Keratinocyte (primary cell): ENCODE results near the gene OSBPL10. TPM values are rescaled to one million over a fixed set of nuclear protein-coding genes. Genes with fewer than 3 reads are reported as not detected.
A peak's percentile ranks its signal among the peaks of the same experiment; 100 is the strongest.

Experiments
- DNase-seq: peaks from one replicate; pipeline ENCODE4 v3.0.0-alpha.2; 2011; ENCODE audit warnings: low read depth, missing footprints, low spot score
- FAIRE-seq: peaks from 2 replicates; lab custom pipeline; 2011; peaks lifted over from hg19 to GRCh38; lab: Jason Lieb, UNC
- H2AFZ ChIP-seq: 2 replicates; pipeline ENCODE4 v1.6.0; 2012; ENCODE audit warnings: low read length, control low read depth, inconsistent platforms; ENCODE audit not compliant: control insufficient read depth
- H3K27ac ChIP-seq: 2 replicates; pipeline ENCODE4 v1.5.1; 2011; ENCODE audit warnings: low read length; ENCODE audit not compliant: control insufficient read depth, insufficient read depth
- H3K27me3 ChIP-seq: 3 replicates; pipeline ENCODE4 v1.6.0; 2011; ENCODE audit warnings: low read length; ENCODE audit not compliant: control insufficient read depth, insufficient read depth; ENCODE audit errors: extremely low read depth
- H3K36me3 ChIP-seq, 2 experiments: 2 replicates in 1 of 2; 3 replicates in 1 of 2; pipeline ENCODE4 v1.5.1; 2011; ENCODE audit warnings: low read length in 2 of 2, mild to moderate bottlenecking in 1 of 2; ENCODE audit not compliant: control insufficient read depth in 2 of 2, insufficient read depth in 2 of 2; ENCODE audit errors: extremely low read depth in 1 of 2
- H3K4me1 ChIP-seq: 3 replicates; pipeline ENCODE4 v1.5.1; 2011; ENCODE audit warnings: low read length; ENCODE audit not compliant: control insufficient read depth, insufficient read depth; ENCODE audit errors: extremely low read depth
- H3K4me2 ChIP-seq: 3 replicates; pipeline ENCODE4 v1.6.0; 2011; ENCODE audit warnings: low read depth, low read length; ENCODE audit not compliant: control insufficient read depth, insufficient read depth; ENCODE audit errors: extremely low read depth
- H3K4me3 ChIP-seq, 3 experiments: fragments of 200-600 bp in 1 of 3; sonication (generic) in 1 of 3; 2 replicates in 2 of 3; 3 replicates in 1 of 3; pipeline ENCODE4 v1.5.1; 2011 to 2016; ENCODE audit warnings: low read length in 3 of 3, mild to moderate bottlenecking in 3 of 3, control low read depth in 2 of 3, inconsistent platforms in 1 of 3, low read depth in 1 of 3, mixed read lengths in 1 of 3, mixed run types in 1 of 3, moderate library complexity in 1 of 3; ENCODE audit not compliant: control insufficient read depth in 2 of 3, insufficient read depth in 2 of 3; ENCODE audit errors: extremely low read depth in 1 of 3
- H3K79me2 ChIP-seq: 2 replicates; pipeline ENCODE4 v1.6.0; 2012; ENCODE audit warnings: low read length; ENCODE audit not compliant: control insufficient read depth, insufficient read depth
- H3K9ac ChIP-seq: 3 replicates; pipeline ENCODE4 v1.6.0; 2011; ENCODE audit warnings: low read length; ENCODE audit not compliant: control insufficient read depth, insufficient read depth; ENCODE audit errors: extremely low read depth
- H3K9me1 ChIP-seq: 3 replicates; pipeline ENCODE4 v1.6.0; 2011; ENCODE audit warnings: low read length; ENCODE audit not compliant: control insufficient read depth, insufficient read depth; ENCODE audit errors: extremely low read depth
- H3K9me3 ChIP-seq: 2 replicates; pipeline ENCODE4 v1.5.1; 2012; ENCODE audit warnings: low read depth, low read length; ENCODE audit not compliant: control insufficient read depth
- H4K20me1 ChIP-seq: 3 replicates; pipeline ENCODE4 v1.6.0; 2011; ENCODE audit warnings: low read length; ENCODE audit not compliant: control insufficient read depth, insufficient read depth; ENCODE audit errors: extremely low read depth
- CTCF ChIP-seq, 3 experiments: IDR thresholded peaks in 1 of 3; conservative IDR thresholded peaks in 1 of 3; optimal IDR thresholded peaks in 1 of 3; 2 replicates in 2 of 3; 3 replicates in 1 of 3; pipeline versions ENCODE3 to v1.5.1; 2011; ENCODE audit warnings: low read length in 3 of 3, mild to moderate bottlenecking in 3 of 3, moderate library complexity in 2 of 3, control low read depth in 1 of 3, inconsistent platforms in 1 of 3; ENCODE audit not compliant: insufficient read depth in 2 of 3; ENCODE audit errors: extremely low read depth in 1 of 3
- EZH2 ChIP-seq: IDR thresholded peaks from one replicate; pipeline ENCODE4 v1.6.1; 2012; ENCODE audit warnings: inconsistent platforms, mild to moderate bottlenecking, low read length, moderate library complexity
- dilution Hi-C: fragments of 300-500 bp; cut with MboI; formaldehyde crosslinking; loops from one replicate; pipeline ENCODE4 v1.7.0; 2020; ENCODE audit warnings: low sequenced_read_pairs; ENCODE audit not compliant: extremely low pct_ligation_motif_present
- polyA plus RNA-seq, 5 experiments: library from polyadenylated mRNA; depleted of rRNA in 3 of 5; stranded (reverse) in 3 of 5; stranded (forward) in 1 of 5; unstranded in 1 of 5; fragments of >200 nt; gene quantifications; 1 replicate in 1 of 5; 2 replicates in 3 of 5; 3 replicates in 1 of 5; pipeline versions ENCODE4 v1.2.1 to v1.2.3, GENCODE V29; 2011 to 2012; ENCODE audit warnings: missing spikeins in 2 of 5, low read depth in 1 of 5, low replicate concordance in 1 of 5

The OSBPL10 gene
- polyA plus RNA-seq, 1 donor (not counting 4 experiments of a cell fraction or from before 2014, with no cell fraction given) = 50.1 TPM

DNA sequence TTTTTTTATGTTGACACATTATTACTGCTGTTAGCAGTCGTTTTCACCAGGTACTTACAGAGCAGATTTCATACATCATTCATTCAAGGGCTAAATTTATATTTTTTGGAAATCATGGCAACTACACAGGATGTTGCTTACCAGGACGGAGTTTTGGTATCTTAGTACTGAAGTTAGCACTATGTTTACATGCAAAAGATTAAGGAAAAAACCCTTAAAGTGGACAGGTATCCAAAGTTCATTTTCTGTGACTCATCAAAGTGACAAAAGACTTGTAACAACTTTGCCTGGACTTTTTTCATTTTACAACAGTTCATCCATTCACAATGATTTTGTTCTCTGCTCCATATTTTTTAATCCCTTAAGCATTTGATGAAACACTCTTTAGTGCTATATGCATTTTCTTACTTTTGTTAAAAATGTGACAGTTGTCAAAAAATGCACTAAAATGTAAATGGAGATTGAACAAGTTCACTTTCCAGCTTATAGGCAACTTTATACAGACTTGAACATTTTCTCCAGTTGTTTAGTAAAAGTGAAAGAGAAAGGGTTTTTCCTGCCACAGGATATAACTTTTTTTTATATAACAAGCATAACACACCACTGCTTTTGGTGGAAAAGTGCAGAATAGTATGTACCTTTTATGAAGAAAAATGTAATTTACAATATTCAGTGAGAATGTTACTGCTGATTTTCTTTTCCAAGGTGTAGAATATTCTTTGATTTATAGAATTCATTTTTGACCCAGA lies 344.2 kb downstream of the OSBPL10 start:
- H2AFZ ChIP-seq = no peak overlapping the region
- peaks cover 16% of the 10 kb centered on the region for H3K4me1 ChIP-seq
- H3K9ac ChIP-seq = no peak overlapping the region
- H3K9me3 ChIP-seq = no peaks in the 10 kb centered on the region
- H3K27me3 ChIP-seq = no peaks in the 10 kb centered on the region
- DNase-seq (no peak), FAIRE-seq (no peak)
- dilution Hi-C loops = no loop called here
- no peak overlapping the region for H3K4me3 ChIP-seq
- no peaks in the 10 kb centered on the region for H3K9me1 ChIP-seq
- no peak overlapping the region for H3K4me2 ChIP-seq
- H4K20me1 ChIP-seq = no peaks in the 10 kb centered on the region
- no peak overlapping the region for H3K27ac ChIP-seq
- no peaks in the 10 kb centered on the region for H3K79me2 ChIP-seq
- no peak for TF ChIP-seq CTCF (optimal IDR thresholded peaks at IDR 0.05 in 1 of 3, IDR thresholded peaks at IDR 0.05 in 1 of 3, conservative IDR thresholded peaks at IDR 0.05 in 1 of 3; ENCODE audit: extremely low read depth in 1 of 3, insufficient read depth in 2 of 3, low read length in 3 of 3)
- TF ChIP-seq EZH2 = no peak
- peaks cover 0 to 1% of the 10 kb centered on the region in 2 experiments for H3K36me3 ChIP-seq

DNA sequence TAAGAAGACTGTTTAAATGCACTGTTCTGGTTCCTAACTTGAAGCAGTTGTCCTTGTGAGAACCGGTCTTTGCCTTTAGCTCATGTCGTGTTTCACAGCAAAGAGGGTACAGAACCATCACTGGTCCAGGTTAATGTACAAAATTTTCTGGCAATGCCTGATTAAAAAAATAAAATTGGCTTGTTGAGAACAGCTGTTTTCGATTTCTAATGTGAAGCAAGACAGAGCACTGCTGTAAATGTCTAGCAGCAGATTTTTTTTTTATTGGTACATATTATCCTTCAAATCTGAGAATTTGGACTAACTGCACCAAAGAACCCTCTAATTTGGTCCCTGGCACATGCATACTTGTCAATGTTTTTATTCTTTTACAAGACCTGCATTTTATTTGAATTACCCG lies 345.0 kb downstream of the OSBPL10 start:
- TF ChIP-seq CTCF (optimal IDR thresholded peaks at IDR 0.05 in 1 of 3, IDR thresholded peaks at IDR 0.05 in 1 of 3, conservative IDR thresholded peaks at IDR 0.05 in 1 of 3; ENCODE audit: extremely low read depth in 1 of 3, insufficient read depth in 2 of 3, low read length in 3 of 3) = no peak
- no peak for TF ChIP-seq EZH2
- H3K4me3 ChIP-seq = no peak overlapping the region
- dilution Hi-C loops = no loop called here
- no peaks in the 10 kb centered on the region for H3K9me1 ChIP-seq
- H3K4me1 ChIP-seq = peaks cover 16% of the 10 kb centered on the region
- H3K9me3 ChIP-seq = no peaks in the 10 kb centered on the region
- peak; percentile 36 for FAIRE-seq
- no peaks in the 10 kb centered on the region for H3K79me2 ChIP-seq
- H3K4me2 ChIP-seq = no peak overlapping the region
- no peak overlapping the region for H3K27ac ChIP-seq
- H4K20me1 ChIP-seq = no peaks in the 10 kb centered on the region
- no peak for DNase-seq
- H3K27me3 ChIP-seq = no peaks in the 10 kb centered on the region
- H2AFZ ChIP-seq = no peak overlapping the region
- no peak overlapping the region for H3K9ac ChIP-seq
- H3K36me3 ChIP-seq = peaks cover 0 to 1% of the 10 kb centered on the region in 2 experiments
